Stomach smooth muscle (tissue), 2 donors: ENCODE data around the gene TCEAL6.
"Not testable (repeated sequence)": the region's sequence is repeated elsewhere in the genome, so short reads cannot be mapped to it uniquely, and the experiment has no call there.

Source experiments
- H3K27ac ChIP-seq: one replicate; pipeline ENCODE4 v1.7.0; 2013; ENCODE audit warnings: mild to moderate bottlenecking, low read length, inconsistent platforms
- H3K27me3 ChIP-seq, 2 donors: one replicate each; pipeline ENCODE4 v1.7.0; 2013; ENCODE audit warnings: low read length in 2 of 2; ENCODE audit not compliant: insufficient read depth in 2 of 2, control insufficient read depth in 1 of 2
- H3K36me3 ChIP-seq, 2 donors: one replicate each; pipeline ENCODE4 v1.7.0; 2013; ENCODE audit warnings: low read length in 2 of 2; ENCODE audit not compliant: control insufficient read depth in 2 of 2, insufficient read depth in 2 of 2
- H3K4me1 ChIP-seq: one replicate; pipeline ENCODE4 v1.7.0; 2013; ENCODE audit warnings: low read length; ENCODE audit not compliant: control insufficient read depth, insufficient read depth
- H3K4me3 ChIP-seq, 2 donors: one replicate each; pipeline ENCODE4 v1.7.0; 2013; ENCODE audit warnings: low read length in 2 of 2
- H3K9ac ChIP-seq, 2 donors: one replicate each; pipeline ENCODE4 v1.7.0; 2013; ENCODE audit warnings: low read length in 2 of 2, mild to moderate bottlenecking in 1 of 2
- H3K9me3 ChIP-seq, 2 donors: one replicate each; pipeline ENCODE4 v1.7.0; 2013; ENCODE audit warnings: low read length in 2 of 2; ENCODE audit not compliant: control insufficient read depth in 2 of 2
- donor health status: healthy.
- donor health status: Pancreatic carcinoma.

The TCEAL6 gene

DNA sequence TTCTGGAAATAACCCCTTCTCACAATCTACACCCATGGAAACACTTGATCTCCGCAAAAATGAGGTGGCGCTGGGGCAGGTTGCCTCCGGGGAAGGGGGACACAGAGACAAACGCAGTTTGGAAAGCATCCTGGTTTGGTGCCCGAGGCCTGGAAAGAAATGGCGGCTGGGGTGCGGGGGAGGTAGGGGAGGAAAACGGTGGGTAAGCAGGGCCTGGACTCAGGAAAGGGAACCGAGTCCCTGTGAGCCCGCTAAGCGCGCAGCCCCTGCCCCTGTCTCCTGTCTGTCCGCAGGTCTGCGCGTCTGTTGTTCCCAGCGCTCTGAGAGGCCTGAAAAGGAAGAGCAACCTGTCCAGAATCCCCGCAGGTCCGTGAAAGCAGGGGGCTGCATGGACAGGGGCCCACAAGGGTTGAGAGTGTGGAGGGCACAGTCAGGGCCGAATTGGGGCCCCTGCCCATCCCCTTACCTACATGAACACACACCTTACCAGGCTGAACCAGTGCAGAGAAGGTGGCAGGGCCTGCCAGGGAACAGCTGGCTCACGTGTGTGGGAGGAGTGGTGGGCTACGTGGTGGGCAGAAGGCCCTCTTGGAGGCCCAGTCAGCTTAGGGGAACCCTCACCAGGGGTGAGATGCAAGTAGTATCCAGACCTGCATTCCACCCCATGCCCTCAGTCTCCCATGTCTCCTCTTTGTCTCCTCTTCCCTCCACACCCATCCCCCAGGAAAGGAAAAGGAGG lies 16.0 kb downstream of the TCEAL6 start:
- peak overlapping the region; percentile 60 to 67 for H3K4me3 ChIP-seq
- H3K9me3 ChIP-seq, H3K4me1 ChIP-seq, H3K36me3 ChIP-seq: not testable (repeated sequence)
- H3K27ac ChIP-seq = peak overlapping the region; percentile 37
- H3K9ac ChIP-seq = peak overlapping the region; percentile 55 to 62
- peaks cover 0 to 11% of the 10 kb centered on the region in 2 donors for H3K27me3 ChIP-seq

GRCh38 chrX:102125436-102125835 lies 16.8 kb downstream of the TCEAL6 start, which contains the start of gene TCEAL2:
Gene TCEAL2, plus strand, starts transcription at chrX:102125679. Its CDS starts 1,152 bp downstream, at chrX:102126831.
- H3K36me3 ChIP-seq, H3K9me3 ChIP-seq, H3K27me3 ChIP-seq, H3K4me1 ChIP-seq: not testable (repeated sequence)
- H3K9ac ChIP-seq = peak within 1 kb of the TSS; percentile 55 to 76
- H3K4me3 ChIP-seq = peak within 1 kb of the TSS; percentile 65 to 68
- H3K27ac ChIP-seq = peak within 1 kb of the TSS; percentile 37

- H3K4me1 ChIP-seq, H3K27me3 ChIP-seq, H3K36me3 ChIP-seq, H3K27ac ChIP-seq, H3K9me3 ChIP-seq: not testable (repeated sequence)
- peak overlapping the region; percentile 52 to 76 for H3K9ac ChIP-seq
- H3K4me3 ChIP-seq = peak overlapping the region; percentile 65 to 68
Observed at GRCh38 chrX:102125014-102125413, 17.3 kb downstream of the TCEAL6 start.

GRCh38 chrX:102115748-102116147 lies 26.5 kb downstream of the TCEAL6 start:
- H3K9me3 ChIP-seq = peaks cover 0 to 5% of the 10 kb centered on the region in 2 donors
- no peak overlapping the region for H3K9ac ChIP-seq
- H3K4me1 ChIP-seq = no peaks in the 10 kb centered on the region
- H3K27ac ChIP-seq = no peak overlapping the region
- H3K27me3 ChIP-seq = peaks cover 0 to 15% of the 10 kb centered on the region in 2 donors
- no peaks in the 10 kb centered on the region for H3K36me3 ChIP-seq
- H3K4me3 ChIP-seq = no peak overlapping the region

DNA sequence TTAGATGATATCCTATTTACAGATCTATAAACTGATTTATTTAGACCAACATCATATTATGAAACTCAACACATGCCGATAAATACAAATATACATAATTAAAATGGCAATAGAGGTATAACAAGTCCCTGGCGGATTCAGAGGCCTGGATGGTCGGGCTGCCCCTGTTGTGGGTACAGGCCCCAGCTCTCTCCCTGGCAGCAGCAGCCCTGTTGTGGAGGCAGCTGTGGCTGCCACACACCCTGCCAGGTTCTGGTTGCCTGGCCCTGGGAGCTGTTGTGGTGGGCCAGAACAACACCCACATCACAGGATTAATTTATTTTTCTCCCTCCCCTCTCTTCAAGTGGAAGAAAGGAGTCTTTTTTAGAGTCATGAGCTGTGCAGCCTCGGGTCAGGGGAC lies 28.9 kb downstream of the TCEAL6 start:
- Histone ChIP-seq H3K27me3 (peaks cover 0 to 17% of the 10 kb centered on the region in 2 donors), H3K4me3 (no peak overlapping the region), H3K27ac (no peak overlapping the region), H3K36me3 (no peaks in the 10 kb centered on the region), H3K9me3 (peaks cover 0 to 5% of the 10 kb centered on the region in 2 donors), H3K9ac (no peak overlapping the region), H3K4me1 (no peaks in the 10 kb centered on the region)
